Esophagus squamous epithelium (tissue), 5 donors: ENCODE data around the gene PRDX3. TPM values are rescaled to one million over a fixed set of nuclear protein-coding genes. Genes with fewer than 3 reads are reported as not detected.

Source experiments
- DNase-seq: peaks from one replicate; lab custom pipeline; 2025; lab: John Stamatoyannopoulos, UW
- H3K27ac ChIP-seq, 4 donors: fragments of 200-600 bp; sonication (generic); one replicate each; pipeline ENCODE4 v1.5.1; 2016 to 2019; ENCODE audit warnings: mild to moderate bottlenecking in 1 of 4
- H3K27me3 ChIP-seq, 4 donors: fragments of 200-600 bp; sonication (generic); 1 replicate in 3 of 4; 2 replicates in 1 of 4; pipeline versions ENCODE4 v1.5.1 to v1.6.0; 2017 to 2021; ENCODE audit warnings: antibody characterized with exemption in 1 of 4
- H3K36me3 ChIP-seq, 3 donors: fragments of 200-600 bp; sonication (generic); one replicate each; pipeline ENCODE4 v1.5.1; 2016 to 2019
- H3K4me1 ChIP-seq, 3 donors: fragments of 200-600 bp; sonication (generic); one replicate each; pipeline ENCODE4 v1.5.1; 2017 to 2019
- H3K4me3 ChIP-seq, 4 donors: fragments of 200-600 bp; sonication (generic); 1 replicate in 3 of 4; 2 replicates in 1 of 4; pipeline ENCODE4 v1.5.1; 2016 to 2019; ENCODE audit warnings: mild to moderate bottlenecking in 2 of 4, moderate library complexity in 1 of 4
- H3K9me3 ChIP-seq, 3 donors: fragments of 200-600 bp; sonication (generic); one replicate each; pipeline ENCODE4 v1.5.1; 2016 to 2019
- CTCF ChIP-seq, 6 experiments: fragments of 450-650 bp in 4 of 6; fragments of 200-600 bp in 2 of 6; sonication (generic) in 2 of 6; IDR thresholded peaks; one replicate each; pipeline ENCODE4 v1.5.1; 2016 to 2019; ENCODE audit warnings: antibody characterized with exemption in 6 of 6, mild to moderate bottlenecking in 4 of 6, moderate library complexity in 4 of 6
- POLR2A ChIP-seq, 4 donors: fragments of 450-650 bp; IDR thresholded peaks; one replicate each; pipeline ENCODE4 v1.6.1; 2017; ENCODE audit warnings: antibody characterized with exemption in 4 of 4, mild to moderate bottlenecking in 4 of 4, moderate library complexity in 3 of 4
- WGBS, 2 donors: methylation state at CpG; one replicate each; pipeline ENCODE4 v1.1.5; 2018; 5-methylcytosine and 5-hydroxymethylcytosine counted together
- intact Hi-C: fragments of 100-400 bp; cut with DNase I; formaldehyde crosslinking; loops from one replicate; pipeline ENCODE4 v1.15.0; 2022
- total RNA-seq, 4 donors: library from RNA; depleted of rRNA; stranded (reverse); fragments of >200 nt; gene quantifications; one replicate each; pipeline ENCODE4 v1.1.0, GENCODE V29; 2016
- donor health status: DM: yes; HTN: yes; CAD: no.

PRDX3 gene
- total RNA-seq, result 100 to 1,000 TPM in 3 of 4 donors, 10 to 100 TPM in 1; 42.9 to 183 (median 119) TPM

GRCh38 chr10:119178372-119179119 is at the start of gene PRDX3:
Gene PRDX3 (minus strand): TSS chr10:119178812. CDS start chr10:119178790, 22 bp downstream.
- no peaks in the 10 kb centered on the region for H3K9me3 ChIP-seq
- no peaks in the 10 kb centered on the region for H3K27me3 ChIP-seq
- TF ChIP-seq CTCF (IDR thresholded peaks at IDR 0.05) (peak in 2 of 6 experiments; percentile 20 to 21), POLR2A (IDR thresholded peaks at IDR 0.05) (peak in 1 of 4 donors; percentile 79)
- H3K4me1 ChIP-seq, result peaks cover 0 to 42% (median 15%) of the 10 kb centered on the region in 3 donors
- H3K4me3 ChIP-seq, result peak within 1 kb of the TSS; percentile 64 to 89 (median 72)
- DNase-seq, result peak; percentile 27
- peaks cover 0 to 33% (median 0%) of the 10 kb centered on the region in 3 donors for H3K36me3 ChIP-seq
- 0 to 1% methylated on average over 20 to 27 of the region's 45 CpGs for WGBS, 2 donors
- peak within 1 kb of the TSS; percentile 89 to 96 (median 90) for H3K27ac ChIP-seq
- intact Hi-C loops, result loop anchor here (10.0 kb wide), 1 partner anchor 134 kb away; no protein-coding TSS in a partner anchor

- Histone ChIP-seq H3K36me3 (no peaks in the 10 kb centered on the region), H3K27ac (no peak overlapping the region), H3K4me3 (no peak overlapping the region), H3K4me1 (peaks cover 0 to 32% (median 17%) of the 10 kb centered on the region in 3 donors), H3K27me3 (no peaks in the 10 kb centered on the region), H3K9me3 (no peaks in the 10 kb centered on the region)
- intact Hi-C loops, result no loop called here
- TF ChIP-seq POLR2A (IDR thresholded peaks at IDR 0.05) (no peak), CTCF (IDR thresholded peaks at IDR 0.05) (no peak)
- WGBS, 2 donors, result 79 to 90% methylated on average over 6 of the region's 6 CpGs
- no peak for DNase-seq
These were observed 49.2 kb upstream of the PRDX3 start for GRCh38 chr10:119227825-119228224.

- no peak overlapping the region for H3K4me3 ChIP-seq
- no peak for DNase-seq
- no peaks in the 10 kb centered on the region for H3K27me3 ChIP-seq
- WGBS, 2 donors, result 59 to 84% methylated on average over 4 of the region's 4 CpGs
- intact Hi-C loops, result no loop called here
- peaks cover 0 to 45% (median 26%) of the 10 kb centered on the region in 3 donors for H3K4me1 ChIP-seq
- TF ChIP-seq POLR2A (IDR thresholded peaks at IDR 0.05) (no peak), CTCF (IDR thresholded peaks at IDR 0.05) (no peak)
- no peaks in the 10 kb centered on the region for H3K9me3 ChIP-seq
- H3K27ac ChIP-seq, result peak overlapping the region in 3 of 4 donors; percentile 8 to 39 (median 37)
- H3K36me3 ChIP-seq, result no peaks in the 10 kb centered on the region
These were observed 46.6 kb upstream of the PRDX3 start for GRCh38 chr10:119225083-119225658.

- H3K4me1 ChIP-seq, result peaks cover 0 to 53% (median 31%) of the 10 kb centered on the region in 3 donors
- no peak overlapping the region for H3K4me3 ChIP-seq
- no peaks in the 10 kb centered on the region for H3K27me3 ChIP-seq
- intact Hi-C loops, result no loop called here
- H3K27ac ChIP-seq, result peak overlapping the region; percentile 1 to 78 (median 76)
- H3K36me3 ChIP-seq, result no peaks in the 10 kb centered on the region
- DNase-seq, result no peak
- H3K9me3 ChIP-seq, result no peaks in the 10 kb centered on the region
- WGBS, 2 donors, result 68 to 76% methylated on average over 8 to 9 of the region's 9 CpGs
- no peak for TF ChIP-seq POLR2A (IDR thresholded peaks at IDR 0.05)
These were observed 44.4 kb upstream of the PRDX3 start for GRCh38 chr10:119222966-119223386.

- 33 to 64% methylated on average over 1 to 8 of the region's 9 CpGs for WGBS, 2 donors
- H3K4me3 ChIP-seq, result no peak overlapping the region
- DNase-seq, result no peak
These were observed 43.9 kb upstream of the PRDX3 start for GRCh38 chr10:119222537-119222936.

More at GRCh38 chr10:119222537-119222936, 43.9 kb upstream of the PRDX3 start:
- Histone ChIP-seq H3K36me3 (no peaks in the 10 kb centered on the region), H3K27me3 (no peaks in the 10 kb centered on the region), H3K9me3 (no peaks in the 10 kb centered on the region), H3K27ac (peak overlapping the region; percentile 1 to 78 (median 76)), H3K4me1 (peaks cover 0 to 57% (median 34%) of the 10 kb centered on the region in 3 donors)
- intact Hi-C loops, result no loop called here
- TF ChIP-seq CTCF (IDR thresholded peaks at IDR 0.05) (no peak), POLR2A (IDR thresholded peaks at IDR 0.05) (no peak)
